ENCODE measurements around the gene SPRR5. TPM values are rescaled to one million over a fixed set of nuclear protein-coding genes. Genes with fewer than 3 reads are reported as not detected.

SPRR5 gene, protein sequence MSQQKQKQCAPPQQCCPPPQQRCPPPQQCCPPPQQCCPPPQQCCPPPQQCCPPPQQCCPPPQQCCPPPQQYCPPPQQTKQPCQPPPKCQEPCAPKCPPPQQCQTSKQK
- total RNA-seq = not detected
- polyA plus RNA-seq = 1 to 10 TPM in 1 of 3 donors, not detected in 2; 1.0 TPM
- long read RNA-seq, donor 1 = 0 reads
- long read RNA-seq, donor 2 = 0 reads
- long read RNA-seq, donor 3 = 0 reads
- long read RNA-seq, donor 4 = 0 reads
- long read RNA-seq, donor 5 = 0 reads
- long read RNA-seq, donor 6 = 0 reads
- long read RNA-seq, donor 7 = 0 reads
- long read RNA-seq, donor 8 = 0 reads
- long read RNA-seq, donor 9 = 0 reads
- long read RNA-seq, donor 10 = 0 reads

DNA sequence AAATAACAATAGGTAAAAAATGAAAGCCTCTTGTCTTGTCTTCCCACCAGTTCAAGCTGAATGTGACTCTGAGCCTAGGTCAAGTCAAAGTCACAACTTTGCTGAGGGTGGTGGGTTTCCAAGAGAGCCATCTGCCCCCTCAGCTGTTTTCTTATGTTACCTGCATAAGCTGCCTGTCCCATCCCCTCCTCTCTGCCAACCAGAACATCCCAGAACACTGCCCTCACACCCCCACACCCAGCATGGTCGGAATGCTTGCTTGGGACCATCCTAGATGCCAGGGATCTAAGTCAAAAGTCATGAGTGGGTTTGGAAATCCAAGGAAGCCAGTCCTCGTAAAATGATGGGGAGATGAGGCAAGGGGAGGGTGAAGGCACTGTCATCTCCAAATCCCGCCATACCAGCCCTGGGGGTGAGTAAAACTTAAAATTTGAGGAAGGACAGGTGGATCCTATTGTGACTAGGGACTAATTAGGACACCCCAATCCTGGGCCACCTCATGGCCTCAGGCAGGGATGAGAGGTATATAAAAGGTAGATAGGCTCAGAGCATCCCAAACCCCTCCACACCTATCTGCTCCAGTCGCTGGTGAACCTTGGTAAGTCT is at the start of gene SPRR5:
TSS of gene SPRR5 (plus strand) at position 556 of the 606 bp plus-strand sequence. CDS start 1,349 bp downstream, outside the sequence.
- Histone ChIP-seq H3K36me3 (no peaks in the 10 kb centered on the region), H3K9me3 (no peaks in the 10 kb centered on the region), H3K27ac (no peak within 1 kb of the TSS), H3K4me1 (no peaks in the 10 kb centered on the region), H3K4me3 (no peak within 1 kb of the TSS), H3K27me3 (peaks cover 0 to 9% (median 0%) of the 10 kb centered on the region in 3 donors)
- no peak for DNase-seq
- TF ChIP-seq, protein P1, sequence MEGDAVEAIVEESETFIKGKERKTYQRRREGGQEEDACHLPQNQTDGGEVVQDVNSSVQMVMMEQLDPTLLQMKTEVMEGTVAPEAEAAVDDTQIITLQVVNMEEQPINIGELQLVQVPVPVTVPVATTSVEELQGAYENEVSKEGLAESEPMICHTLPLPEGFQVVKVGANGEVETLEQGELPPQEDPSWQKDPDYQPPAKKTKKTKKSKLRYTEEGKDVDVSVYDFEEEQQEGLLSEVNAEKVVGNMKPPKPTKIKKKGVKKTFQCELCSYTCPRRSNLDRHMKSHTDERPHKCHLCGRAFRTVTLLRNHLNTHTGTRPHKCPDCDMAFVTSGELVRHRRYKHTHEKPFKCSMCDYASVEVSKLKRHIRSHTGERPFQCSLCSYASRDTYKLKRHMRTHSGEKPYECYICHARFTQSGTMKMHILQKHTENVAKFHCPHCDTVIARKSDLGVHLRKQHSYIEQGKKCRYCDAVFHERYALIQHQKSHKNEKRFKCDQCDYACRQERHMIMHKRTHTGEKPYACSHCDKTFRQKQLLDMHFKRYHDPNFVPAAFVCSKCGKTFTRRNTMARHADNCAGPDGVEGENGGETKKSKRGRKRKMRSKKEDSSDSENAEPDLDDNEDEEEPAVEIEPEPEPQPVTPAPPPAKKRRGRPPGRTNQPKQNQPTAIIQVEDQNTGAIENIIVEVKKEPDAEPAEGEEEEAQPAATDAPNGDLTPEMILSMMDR (IDR thresholded peaks at IDR 0.05) = no peak
- TF ChIP-seq POLR2AphosphoS5 (IDR thresholded peaks at IDR 0.05) (no peak), EP300 (IDR thresholded peaks at IDR 0.05) (no peak), POLR2A (IDR thresholded peaks at IDR 0.05) (no peak)
- intact Hi-C loops (cut with DNase I; ENCODE audit: low total_unique reads) = no loop called here
- 73 to 82% (median 77%) methylated on average over 4 of the region's 4 CpGs for WGBS, 5 donors

DNA sequence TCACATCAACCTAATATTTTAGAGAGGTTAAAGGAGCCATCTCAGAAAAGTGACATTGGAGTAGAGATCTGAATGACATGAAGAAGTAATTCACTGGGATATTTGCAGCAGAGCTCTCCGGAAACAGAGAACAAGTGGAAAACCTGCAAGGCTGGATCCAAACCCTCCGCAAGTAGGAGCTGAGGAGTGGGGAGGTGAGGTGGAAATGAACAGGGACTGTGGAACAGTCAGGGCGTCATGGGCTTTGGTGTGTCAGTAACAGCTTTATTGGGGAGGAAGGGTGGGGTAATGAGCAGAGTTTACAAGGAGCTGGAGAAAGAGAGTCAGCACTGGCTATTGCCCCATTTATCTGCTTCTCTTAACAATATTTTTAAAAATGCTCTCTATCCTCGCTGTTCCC is 48.0 kb upstream of the SPRR5 start:
- Histone ChIP-seq H3K9me3 (no peaks in the 10 kb centered on the region), H3K36me3 (no peaks in the 10 kb centered on the region), H3K27me3 (peaks cover 0 to 12% (median 0%) of the 10 kb centered on the region in 3 donors), H3K4me3 (no peak overlapping the region), H3K4me1 (no peaks in the 10 kb centered on the region), H3K27ac (no peak overlapping the region)
- no peak for DNase-seq
- intact Hi-C loops (cut with DNase I; ENCODE audit: low total_unique reads) = no loop called here
- no peak for TF ChIP-seq POLR2AphosphoS5 (IDR thresholded peaks at IDR 0.05)
- TF ChIP-seq, protein P1 (IDR thresholded peaks at IDR 0.05) = no peak
- no peak for TF ChIP-seq EP300 (IDR thresholded peaks at IDR 0.05)
- no peak for TF ChIP-seq POLR2A (IDR thresholded peaks at IDR 0.05)
- WGBS, 5 donors = 72 to 82% (median 78%) methylated on average over 4 of the region's 4 CpGs

DNA sequence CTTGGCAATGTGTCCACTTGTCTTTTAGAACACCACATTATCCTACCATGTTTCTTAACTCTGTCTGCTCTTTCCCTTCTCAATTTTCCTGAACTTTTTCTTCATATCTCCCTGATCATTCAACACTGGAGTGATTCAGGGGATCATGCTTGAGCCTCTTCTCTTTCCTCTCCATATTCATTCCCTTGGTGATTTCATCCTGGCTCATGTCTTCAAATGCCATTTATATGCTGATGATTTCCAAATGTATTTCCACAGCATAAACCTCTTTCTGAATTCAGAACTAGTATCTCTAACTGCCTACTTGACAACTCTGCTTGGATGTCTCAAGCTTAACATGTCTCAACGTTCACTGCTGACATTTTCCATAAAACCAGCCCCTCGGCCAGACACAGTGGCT is 47.1 kb upstream of the SPRR5 start:
- TF ChIP-seq, protein P1 (IDR thresholded peaks at IDR 0.05) = no peak
- TF ChIP-seq EP300 (IDR thresholded peaks at IDR 0.05) (no peak), POLR2AphosphoS5 (IDR thresholded peaks at IDR 0.05) (no peak), POLR2A (IDR thresholded peaks at IDR 0.05) (no peak)
- no peaks in the 10 kb centered on the region for H3K9me3 ChIP-seq
- intact Hi-C loops (cut with DNase I; ENCODE audit: low total_unique reads) = no loop called here
- no peak overlapping the region for H3K4me3 ChIP-seq
- no peak for DNase-seq
- 63 to 77% (median 73%) methylated on average over 2 of the region's 2 CpGs for WGBS, 5 donors
- H3K4me1 ChIP-seq = no peaks in the 10 kb centered on the region
- H3K27ac ChIP-seq = no peak overlapping the region
- H3K27me3 ChIP-seq = peaks cover 0 to 16% (median 0%) of the 10 kb centered on the region in 3 donors
- H3K36me3 ChIP-seq = no peaks in the 10 kb centered on the region

DNA sequence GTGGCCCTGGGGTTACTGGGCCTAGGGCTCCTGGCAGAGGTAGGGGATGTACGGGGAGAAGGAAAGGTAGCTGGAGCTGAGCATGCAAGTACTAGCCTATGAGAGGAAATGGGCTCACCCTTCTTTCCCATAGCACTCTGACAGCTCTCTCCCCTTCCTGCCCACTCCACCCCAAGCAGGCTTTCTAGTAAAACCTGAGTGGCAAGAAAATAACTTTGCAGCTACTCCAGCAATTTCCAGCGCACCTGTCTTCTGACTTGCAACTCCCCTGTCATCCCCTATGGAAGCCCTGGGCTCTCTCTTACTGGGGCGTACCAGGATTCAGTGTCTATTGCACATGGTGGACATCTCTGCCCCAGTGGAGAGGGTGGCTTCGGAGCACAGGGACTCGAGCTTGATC is 45.4 kb upstream of the SPRR5 start:
- TF ChIP-seq POLR2AphosphoS5 (IDR thresholded peaks at IDR 0.05) (no peak), EP300 (IDR thresholded peaks at IDR 0.05) (no peak), POLR2A (IDR thresholded peaks at IDR 0.05) (no peak)
- TF ChIP-seq, protein P1 (IDR thresholded peaks at IDR 0.05) = no peak
- Histone ChIP-seq H3K27ac (no peak overlapping the region), H3K4me1 (no peaks in the 10 kb centered on the region), H3K9me3 (no peaks in the 10 kb centered on the region), H3K36me3 (no peaks in the 10 kb centered on the region), H3K4me3 (no peak overlapping the region), H3K27me3 (peaks cover 0 to 14% (median 4%) of the 10 kb centered on the region in 3 donors)
- DNase-seq = no peak
- intact Hi-C loops (cut with DNase I; ENCODE audit: low total_unique reads) = no loop called here
- 66 to 85% (median 72%) methylated on average over 4 to 5 of the region's 5 CpGs for WGBS, 5 donors
